ENCODE measurements around the gene C1orf159.

Gene C1orf159

DNA sequence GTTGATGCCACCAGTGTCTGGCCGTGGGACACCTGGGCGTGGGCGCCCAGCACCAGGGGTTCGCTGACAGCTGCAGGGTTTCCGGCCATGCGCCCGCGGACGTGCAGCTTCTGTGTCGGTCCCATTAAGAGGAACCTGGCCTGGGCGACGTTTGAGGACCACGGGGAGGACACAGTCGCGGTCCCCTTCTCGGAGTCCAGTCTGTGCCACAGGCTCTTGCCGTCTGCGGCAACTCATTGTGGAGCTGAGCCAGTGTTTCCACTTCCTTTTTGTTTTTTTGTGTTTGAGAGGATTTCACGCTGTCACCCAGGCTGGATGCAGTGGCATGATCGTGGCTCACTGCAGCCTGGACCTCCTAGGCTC is 1.6 kb upstream of the C1orf159 start:
- TF ChIP-seq, protein P1, sequence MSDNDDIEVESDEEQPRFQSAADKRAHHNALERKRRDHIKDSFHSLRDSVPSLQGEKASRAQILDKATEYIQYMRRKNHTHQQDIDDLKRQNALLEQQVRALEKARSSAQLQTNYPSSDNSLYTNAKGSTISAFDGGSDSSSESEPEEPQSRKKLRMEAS (IDR thresholded peaks at IDR 0.05), result no peak
- TF ChIP-seq TCF12 (IDR thresholded peaks at IDR 0.05; ENCODE audit: low read depth) (no peak), REST (IDR thresholded peaks at IDR 0.05; ENCODE audit: low read depth) (no peak), EGR1 (IDR thresholded peaks at IDR 0.05) (no peak), NFIC (IDR thresholded peaks at IDR 0.05) (no peak), TAF1 (IDR thresholded peaks at IDR 0.05; ENCODE audit: low read depth) (no peak), TEAD4 (IDR thresholded peaks at IDR 0.05) (no peak), RAD21 (IDR thresholded peaks at IDR 0.05; ENCODE audit: low read depth) (no peak)
- TF ChIP-seq, protein P2, sequence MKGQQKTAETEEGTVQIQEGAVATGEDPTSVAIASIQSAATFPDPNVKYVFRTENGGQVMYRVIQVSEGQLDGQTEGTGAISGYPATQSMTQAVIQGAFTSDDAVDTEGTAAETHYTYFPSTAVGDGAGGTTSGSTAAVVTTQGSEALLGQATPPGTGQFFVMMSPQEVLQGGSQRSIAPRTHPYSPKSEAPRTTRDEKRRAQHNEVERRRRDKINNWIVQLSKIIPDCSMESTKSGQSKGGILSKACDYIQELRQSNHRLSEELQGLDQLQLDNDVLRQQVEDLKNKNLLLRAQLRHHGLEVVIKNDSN (IDR thresholded peaks at IDR 0.05), result no peak

DNA sequence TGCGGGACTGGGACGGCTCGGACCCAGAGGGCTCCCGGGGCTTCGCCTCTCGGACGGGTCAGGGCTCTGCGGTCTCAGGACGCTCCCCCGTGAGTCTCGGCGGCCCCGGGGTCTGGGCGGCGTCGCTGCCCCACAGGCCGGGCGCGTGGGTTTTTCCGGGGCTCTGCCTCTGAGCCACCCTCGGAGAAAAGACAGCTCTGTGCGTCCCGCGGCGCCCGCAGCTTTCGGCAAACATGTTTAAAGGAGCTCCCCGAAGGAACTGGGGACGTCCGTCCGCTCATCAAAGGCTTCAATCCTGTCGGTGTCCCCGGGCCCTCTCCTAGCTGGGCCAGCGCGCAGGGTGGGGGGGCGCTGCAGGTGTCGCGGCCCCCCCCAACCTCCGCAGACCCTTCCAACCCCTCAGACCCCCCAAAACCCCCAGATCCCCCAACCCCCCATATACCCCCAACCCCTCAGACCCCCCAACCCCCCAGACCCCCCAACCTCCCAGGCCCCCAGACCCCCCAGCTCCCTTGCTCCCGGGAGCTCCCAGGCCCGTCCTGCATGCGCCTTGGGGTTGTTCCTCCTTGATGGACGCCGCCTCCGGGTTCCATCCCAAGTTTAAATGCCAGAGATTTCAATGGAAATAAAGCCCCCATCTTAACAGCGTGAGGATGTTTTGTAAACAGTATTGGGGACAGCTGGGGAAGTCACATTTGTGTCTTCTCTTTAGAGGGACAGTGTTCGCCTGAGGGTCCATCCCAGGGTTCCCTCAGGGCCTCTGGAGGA is 996 bp upstream of the C1orf159 start:
- TF ChIP-seq, protein P2 (IDR thresholded peaks at IDR 0.05), result no peak
- no peak for TF ChIP-seq REST (IDR thresholded peaks at IDR 0.05; ENCODE audit: low read depth)
- no peak for TF ChIP-seq CREB1 (IDR thresholded peaks at IDR 0.05; ENCODE audit: low read depth)

DNA sequence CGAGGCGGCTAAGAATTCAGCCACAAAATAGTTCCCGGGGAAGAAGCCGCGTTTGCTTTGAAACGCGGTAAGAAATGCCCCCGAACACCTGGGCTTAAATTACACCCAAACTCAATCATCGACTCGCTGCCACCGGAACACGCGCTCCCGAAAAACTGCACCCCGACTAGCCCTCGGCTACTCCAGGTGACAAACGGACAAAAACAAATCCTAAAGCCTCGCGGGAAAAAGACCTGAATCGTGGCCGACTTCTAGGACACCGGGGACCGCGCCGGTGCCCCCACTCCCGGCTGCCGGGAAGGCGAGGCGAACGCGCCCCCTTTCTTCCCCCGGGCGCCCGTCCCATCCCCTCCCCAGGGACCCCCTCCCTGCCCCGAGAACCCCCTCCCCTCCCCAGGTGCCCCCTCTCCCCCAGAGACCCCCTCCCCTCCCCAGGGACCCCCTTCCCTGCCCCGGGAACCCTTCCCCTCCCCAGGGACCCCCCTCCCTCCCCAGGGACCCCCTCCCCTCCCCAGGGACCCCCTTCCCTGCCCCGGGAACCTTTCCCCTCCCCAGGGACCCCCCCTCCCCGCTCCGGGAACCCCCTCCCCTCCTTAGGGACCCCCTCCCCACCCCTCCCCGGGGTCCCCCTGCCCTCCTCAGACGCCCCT is 628 bp downstream of the C1orf159 start:
- TF ChIP-seq NFIC (IDR thresholded peaks at IDR 0.05) (no peak), CREB1 (IDR thresholded peaks at IDR 0.05; ENCODE audit: low read depth) (no peak), YY1 (IDR thresholded peaks at IDR 0.05; ENCODE audit: low read depth) (no peak), ZBTB7A (IDR thresholded peaks at IDR 0.05; ENCODE audit: low read depth) (no peak), EGR1 (IDR thresholded peaks at IDR 0.05) (no peak), TCF12 (IDR thresholded peaks at IDR 0.05; ENCODE audit: low read depth) (no peak), FOXM1 (IDR thresholded peaks at IDR 0.05; ENCODE audit: borderline replicate concordance, low read depth) (no peak), CEBPB (IDR thresholded peaks at IDR 0.05) (no peak), TAF1 (IDR thresholded peaks at IDR 0.05; ENCODE audit: low read depth) (no peak), RAD21 (IDR thresholded peaks at IDR 0.05; ENCODE audit: low read depth) (no peak), REST (IDR thresholded peaks at IDR 0.05; ENCODE audit: low read depth) (no peak)
- TF ChIP-seq, protein P2 (IDR thresholded peaks at IDR 0.05), result no peak

DNA sequence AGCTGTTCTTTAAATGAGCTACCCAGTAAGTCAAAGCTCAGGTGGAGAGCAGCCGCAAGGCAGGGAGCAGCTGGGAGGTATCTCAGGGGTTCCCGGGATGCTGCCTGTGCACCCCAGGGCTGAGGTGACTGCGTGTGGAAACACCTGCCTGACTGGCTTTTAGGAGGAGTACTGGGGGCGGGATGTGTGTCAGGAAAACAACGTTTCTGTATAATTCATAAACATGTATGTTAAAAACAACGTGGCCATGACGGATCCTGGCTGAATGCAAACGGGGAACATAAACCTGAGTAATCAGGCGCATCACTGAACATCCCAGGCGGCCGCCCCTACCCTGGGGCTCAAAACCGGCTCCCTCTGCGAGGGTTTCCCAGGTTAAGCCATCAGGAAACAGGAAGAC is 1.5 kb downstream of the C1orf159 start:
- TF ChIP-seq REST (IDR thresholded peaks at IDR 0.05; ENCODE audit: low read depth) (no peak), TCF12 (IDR thresholded peaks at IDR 0.05; ENCODE audit: low read depth) (no peak), TEAD4 (IDR thresholded peaks at IDR 0.05) (no peak), EP300 (IDR thresholded peaks at IDR 0.05; ENCODE audit: borderline replicate concordance) (no peak), CREB1 (IDR thresholded peaks at IDR 0.05; ENCODE audit: low read depth) (no peak), EGR1 (IDR thresholded peaks at IDR 0.05) (no peak), CEBPB (IDR thresholded peaks at IDR 0.05) (no peak), TAF1 (IDR thresholded peaks at IDR 0.05; ENCODE audit: low read depth) (no peak)

Data from Ishikawa (cell line).